GM19035 (cell line): ENCODE measurements around the gene TNNT2.

Experiments
- ATAC-seq: cut with Tn5 transposase; IDR thresholded peaks from one replicate; pipeline ENCODE4 v1.9.1; 2021; ENCODE audit not compliant: unreplicated experiment

TNNT2 gene

GRCh38 chr1:201377611-201378092 lies at the start of gene TNNT2:
Gene TNNT2 (minus strand): TSS chr1:201377680. CDS start chr1:201373254, 4,426 bp downstream.
- ATAC-seq, result no peak

DNA sequence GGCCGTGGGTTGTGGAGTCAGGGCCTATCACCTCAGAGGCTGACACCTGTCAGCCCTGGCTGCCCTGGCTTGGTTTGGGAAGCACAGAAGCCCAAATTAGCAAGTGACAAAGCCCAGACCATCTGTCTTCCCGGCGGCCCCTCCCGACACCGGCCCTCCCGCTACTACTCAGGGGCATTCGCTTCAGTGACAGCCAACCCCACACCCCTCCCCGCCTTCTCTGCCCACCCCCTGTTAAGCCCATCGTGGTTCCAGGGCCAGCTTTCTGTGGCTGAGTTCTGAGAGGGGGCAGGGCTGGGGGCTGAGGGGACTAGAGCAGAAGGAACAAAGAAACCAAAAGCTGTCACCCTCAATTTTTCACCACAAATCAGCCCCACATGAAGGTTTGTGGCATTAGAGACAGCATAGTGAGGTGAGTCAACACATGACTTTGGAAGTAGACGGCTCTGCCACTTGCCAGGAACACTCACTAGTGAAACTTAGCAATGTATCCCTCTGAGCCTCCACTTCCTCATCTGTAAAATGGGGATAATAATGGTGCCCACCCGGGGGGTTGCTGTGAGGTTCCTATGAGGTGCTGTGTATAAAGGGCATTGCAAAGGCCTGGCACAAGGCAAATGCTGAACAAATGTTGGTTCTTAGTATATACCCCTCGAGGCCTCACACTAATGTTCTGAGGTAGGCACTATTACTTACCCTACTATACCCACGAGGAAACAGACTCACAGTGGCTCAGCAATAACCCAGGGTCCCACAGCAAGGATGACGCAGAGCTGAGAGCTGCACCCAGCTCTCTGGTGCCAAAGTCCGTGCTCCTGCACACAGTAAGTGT lies 49.2 kb upstream of the TNNT2 start:
- ATAC-seq, result no peak

DNA sequence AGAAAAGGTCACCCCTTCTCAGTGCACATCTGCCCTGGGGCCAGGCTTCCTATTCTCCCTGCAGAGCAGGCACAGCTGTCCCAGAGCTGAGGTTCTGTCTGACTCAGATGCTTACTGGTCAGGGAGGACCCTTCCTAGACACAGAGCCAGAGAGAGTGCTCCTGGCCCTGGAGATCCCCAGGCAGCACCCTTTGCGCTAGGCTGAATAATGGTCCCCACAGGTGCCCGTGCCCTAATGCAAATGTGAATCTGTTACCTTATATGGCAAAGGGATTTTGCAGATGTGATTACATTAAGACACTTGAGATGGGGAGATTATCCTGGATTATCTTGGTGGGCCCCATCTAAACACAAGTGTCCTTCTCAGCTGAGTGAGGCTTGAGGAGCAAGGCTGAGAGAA lies 46.7 kb upstream of the TNNT2 start:
- no peak for ATAC-seq

DNA sequence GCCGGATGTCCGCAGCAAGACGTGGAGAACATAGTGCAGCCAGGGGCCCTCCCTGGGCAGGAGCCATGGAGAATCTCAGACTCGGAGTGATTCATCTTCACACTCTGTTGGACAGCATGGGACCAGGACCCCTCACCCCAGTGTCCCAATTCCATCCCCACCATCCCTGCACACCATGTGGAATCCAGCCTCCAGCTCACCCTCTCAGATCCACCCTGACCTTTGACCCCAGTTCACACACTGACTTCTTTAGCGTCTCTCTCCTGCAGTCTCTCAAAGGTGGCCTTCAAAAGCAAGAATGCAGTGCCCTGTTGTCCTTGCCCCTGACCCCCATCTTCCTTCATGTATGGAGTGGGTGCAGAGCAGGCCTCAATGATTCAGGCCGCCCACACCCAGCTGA lies 46.2 kb upstream of the TNNT2 start:
- ATAC-seq, result no peak

- ATAC-seq, result no peak
Measured at GRCh38 chr1:201422436-201423030, 45.1 kb upstream of the TNNT2 start.

DNA sequence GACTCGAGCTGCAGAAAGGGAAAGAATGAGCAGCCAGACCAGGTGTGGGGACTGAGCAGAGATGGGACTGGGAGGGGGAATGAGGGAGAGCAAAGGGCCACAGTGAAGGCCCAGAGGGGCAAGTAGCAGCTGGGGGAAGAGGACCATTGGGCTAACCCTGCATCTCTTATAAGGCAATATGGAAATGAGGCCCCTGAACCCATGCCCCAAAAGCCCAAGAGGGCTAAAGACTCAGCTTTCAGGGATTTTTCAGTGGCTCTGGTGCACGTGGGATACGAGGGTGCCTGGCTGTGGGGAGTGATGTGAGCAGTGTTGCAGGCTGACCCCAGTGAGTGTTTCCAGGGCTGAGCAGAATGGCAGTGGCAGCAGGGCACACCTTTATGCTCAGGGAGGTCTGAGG lies 44.5 kb upstream of the TNNT2 start:
- no peak for ATAC-seq

GRCh38 chr1:201421041-201421440 lies 43.6 kb upstream of the TNNT2 start:
- no peak for ATAC-seq

- no peak for ATAC-seq
Measured at GRCh38 chr1:201420608-201421002, 43.1 kb upstream of the TNNT2 start.

- no peak for ATAC-seq
Measured at GRCh38 chr1:201419746-201420607, 42.5 kb upstream of the TNNT2 start.

- ATAC-seq, result no peak
Measured at GRCh38 chr1:201419256-201419655, 41.8 kb upstream of the TNNT2 start.

DNA sequence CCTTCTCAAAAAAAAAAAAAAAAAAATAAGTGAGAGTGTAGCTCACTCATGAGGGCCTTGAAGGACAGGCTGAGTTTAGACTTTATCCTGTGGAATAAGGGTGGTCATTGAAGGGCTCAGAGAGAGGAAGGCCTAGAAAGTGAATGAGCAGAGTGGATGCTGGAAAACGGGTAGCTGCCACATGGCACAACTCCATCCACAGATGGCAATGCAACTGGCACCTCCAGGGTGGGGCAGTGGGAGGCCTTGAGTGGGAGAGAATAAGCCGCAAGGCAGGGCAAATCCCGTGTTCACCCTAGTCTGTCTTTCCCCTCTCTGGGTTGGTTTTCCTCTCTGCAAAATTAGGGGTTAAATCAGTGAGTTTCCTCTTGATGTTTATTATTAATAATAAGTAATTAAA lies 41.0 kb upstream of the TNNT2 start:
- no peak for ATAC-seq

DNA sequence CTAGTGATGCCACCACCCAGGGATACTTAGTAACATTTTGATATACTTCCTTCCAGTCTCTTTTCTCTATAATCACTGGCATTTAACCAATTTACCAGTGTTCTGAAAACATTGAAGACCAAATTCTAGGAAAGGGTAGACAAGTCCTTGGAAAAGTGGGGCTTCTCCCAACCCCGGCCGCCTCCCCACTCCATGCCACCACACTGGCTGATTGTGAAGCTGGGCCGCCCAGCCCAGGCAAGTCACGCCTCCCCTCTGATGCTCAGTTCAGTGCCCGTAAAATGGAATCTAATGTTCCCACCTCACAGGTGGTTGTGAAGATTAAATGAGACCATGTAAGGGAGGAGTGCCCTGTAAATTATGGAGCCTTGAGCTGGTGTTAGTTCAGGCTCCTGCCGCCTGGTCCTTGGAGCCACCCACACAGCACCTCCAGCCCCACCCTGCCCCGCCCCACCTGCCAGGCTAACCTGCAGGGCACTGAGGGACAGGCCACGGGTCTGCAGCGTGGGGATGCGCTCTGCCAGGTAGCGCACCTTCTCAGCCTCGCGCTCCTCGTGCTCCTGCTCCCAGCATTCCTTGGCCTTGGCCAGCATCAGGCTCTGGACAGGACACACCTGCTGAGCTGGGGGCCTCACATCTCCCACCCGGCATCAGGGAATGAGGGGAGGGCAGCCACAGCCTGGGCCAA lies 36.7 kb upstream of the TNNT2 start:
- ATAC-seq, result no peak

DNA sequence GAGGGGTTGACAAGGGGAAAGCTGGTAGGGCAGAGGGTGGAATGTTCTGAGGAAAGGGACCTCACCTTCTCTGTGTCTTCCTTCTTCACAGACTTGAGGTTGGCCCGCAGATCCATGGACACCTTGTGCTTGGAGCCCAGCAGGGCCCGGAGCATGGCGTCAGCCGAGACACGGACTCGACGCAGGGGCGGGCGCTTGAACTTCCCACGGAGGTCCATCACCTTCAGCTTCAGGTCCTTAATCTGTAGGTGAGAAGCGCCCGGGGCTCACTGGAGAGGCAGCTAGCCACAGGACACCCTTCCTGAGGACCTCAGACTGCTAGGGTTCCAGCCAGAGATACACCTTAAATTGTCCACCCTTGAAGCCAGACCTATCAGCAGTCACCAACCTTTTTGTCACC lies 33.8 kb upstream of the TNNT2 start:
- no peak for ATAC-seq

DNA sequence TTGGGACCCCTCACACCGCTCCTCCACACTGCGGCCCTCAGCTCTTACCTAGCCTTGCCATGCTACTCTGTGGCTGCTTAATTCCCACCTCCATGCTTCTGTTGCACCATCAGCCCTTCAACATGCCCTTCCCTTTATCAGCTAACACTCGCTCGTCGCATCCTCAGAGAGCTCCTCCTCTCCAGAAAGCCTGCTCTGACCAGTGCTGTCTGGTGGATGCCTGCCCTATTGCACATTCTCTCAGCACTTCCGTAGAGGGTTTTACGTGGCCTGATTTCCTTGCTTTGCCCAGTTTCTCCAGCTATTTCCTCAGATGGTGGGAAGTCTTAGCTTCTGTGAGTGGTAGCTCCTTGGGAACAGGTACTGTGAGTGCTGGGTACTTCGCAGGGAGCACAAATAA lies 32.0 kb upstream of the TNNT2 start:
- no peak for ATAC-seq

GRCh38 chr1:201408834-201409200 lies 31.3 kb upstream of the TNNT2 start:
- no peak for ATAC-seq

- ATAC-seq, result peak; percentile 42
Measured at GRCh38 chr1:201408176-201408833, 30.8 kb upstream of the TNNT2 start.

DNA sequence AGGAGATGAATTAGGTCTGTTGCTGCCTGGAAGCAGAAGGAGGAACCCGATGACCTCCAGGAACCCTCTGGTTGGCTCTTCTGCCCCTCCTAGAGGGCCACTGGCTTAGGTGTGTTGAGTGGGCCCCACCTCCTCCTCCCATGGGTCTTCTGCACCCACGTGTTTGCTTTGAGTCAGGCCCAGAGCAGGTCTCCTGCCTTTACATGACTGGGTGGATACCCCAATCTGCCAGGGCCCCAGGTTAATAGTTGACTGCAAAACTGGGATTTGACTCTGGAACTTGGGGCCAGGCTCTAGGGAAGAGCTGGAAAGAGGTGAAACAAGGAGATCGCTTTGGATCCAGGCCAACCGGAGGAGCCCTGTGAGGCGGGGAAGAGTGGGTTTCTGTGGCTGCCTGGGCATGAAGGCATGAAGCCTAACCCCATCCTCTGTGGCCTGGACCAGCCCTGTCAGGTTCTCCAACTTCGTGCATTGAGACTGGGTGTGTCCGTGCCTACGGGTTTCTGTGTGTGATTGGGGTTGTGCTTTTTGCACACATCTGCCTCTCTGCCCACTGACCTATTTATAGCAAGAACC lies 29.4 kb upstream of the TNNT2 start:
- no peak for ATAC-seq

GRCh38 chr1:201405484-201405831 lies 28.0 kb upstream of the TNNT2 start:
- no peak for ATAC-seq

DNA sequence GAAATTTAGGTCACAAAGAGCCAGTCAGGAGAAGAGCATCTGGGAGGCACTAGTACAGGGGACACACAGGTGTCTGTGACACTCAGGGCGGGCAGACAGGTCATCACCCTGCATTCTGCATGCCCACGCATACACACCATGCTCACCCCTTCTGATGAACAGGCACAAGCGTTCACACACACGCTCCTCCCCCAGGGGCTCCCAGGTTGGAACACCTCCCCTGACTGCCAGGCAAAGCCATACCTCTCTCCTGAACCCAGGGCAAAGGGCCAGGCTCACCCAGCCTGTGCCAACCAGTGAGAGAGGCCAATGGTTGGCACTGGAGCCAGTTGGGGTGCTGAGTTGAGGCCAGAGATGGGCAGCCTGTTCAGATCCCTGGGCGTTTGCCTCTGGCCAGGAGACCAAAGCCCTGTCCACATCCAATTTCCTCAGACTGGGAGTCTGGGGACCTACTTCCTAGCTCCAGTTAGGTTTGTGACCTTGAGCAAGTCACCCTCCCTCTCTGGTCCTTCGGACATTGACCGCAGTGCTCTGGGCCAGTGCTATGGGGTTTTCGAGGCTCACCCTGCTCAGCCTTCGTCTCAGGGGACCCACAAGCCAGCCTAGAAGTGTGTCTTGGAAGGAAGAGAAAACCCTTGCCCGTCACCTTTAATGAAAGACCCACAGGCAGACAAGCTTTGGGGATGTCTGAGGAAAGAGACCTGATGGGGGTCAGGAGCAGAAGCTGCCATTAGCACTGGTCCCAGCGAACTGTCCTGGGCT lies 27.4 kb upstream of the TNNT2 start:
- ATAC-seq, result no peak

GRCh38 chr1:201404055-201404454 lies 26.6 kb upstream of the TNNT2 start:
- no peak for ATAC-seq
